Caco-2 (cell line): ENCODE data around the gene FAM83B. TPM values are rescaled to one million over a fixed set of nuclear protein-coding genes. Genes with fewer than 3 reads are reported as not detected.
"Not testable (repeated sequence)": the region's sequence is repeated elsewhere in the genome, so short reads cannot be mapped to it uniquely, and the experiment has no call there.

ENCODE experiments used
- BruUV-seq: library from RNA; stranded (reverse); fragments of 400-500 nt; replicated peaks from 2 replicates; lab custom pipeline; 2021; lab: Mats Ljungman, UMichigan
- CTCF ChIA-PET: fragments of 300-600 bp; sonication (Branson Sonifier 250); formaldehyde crosslinking; loops from one replicate; lab custom pipeline; 2022; ENCODE audit warnings: antibody characterized with exemption; lab: Charles Lee
- POLR2A ChIA-PET: fragments of 300-600 bp; sonication (Branson Sonifier 250); formaldehyde crosslinking; loops from one replicate; lab custom pipeline; 2022; ENCODE audit warnings: antibody characterized with exemption; lab: Charles Lee
- DNase-seq, 2 experiments: peaks; one replicate each; pipeline versions ENCODE4 v3.0.0 to v3.0.0-alpha.2; 2020 to 2022
- H3K27me3 ChIP-seq: replicated peaks from 2 replicates; pipeline ENCODE4 v1.6.0; 2011; ENCODE audit warnings: low read length; ENCODE audit not compliant: control insufficient read depth, insufficient read depth
- H3K36me3 ChIP-seq: 2 replicates; pipeline ENCODE4 v1.5.1; 2011; ENCODE audit warnings: low read length; ENCODE audit not compliant: control insufficient read depth, insufficient read depth
- H3K4me1 ChIP-seq: fragments of 250-450 bp; sonication (Bioruptor Pico); 2 replicates; pipeline ENCODE4 v1.5.1; 2020; ENCODE audit warnings: mild to moderate bottlenecking
- H3K4me3 ChIP-seq: 2 replicates; pipeline ENCODE4 v1.5.1; 2011; ENCODE audit warnings: low read depth, mild to moderate bottlenecking, control low read depth, low read length
- H3K9me3 ChIP-seq: fragments of 250-450 bp; sonication (Bioruptor Pico); 2 replicates; pipeline ENCODE4 v1.5.1; 2020; ENCODE audit warnings: mild to moderate bottlenecking, moderate library complexity
- H3K27ac Mint-ChIP-seq: one replicate; pipeline ENCODE4 v1.8.0; 2022; ENCODE audit warnings: mixed read lengths; ENCODE audit not compliant: unreplicated experiment
- H3K27me3 Mint-ChIP-seq: one replicate; pipeline ENCODE4 v1.8.0; 2022; ENCODE audit warnings: mixed read lengths; ENCODE audit not compliant: insufficient read depth, unreplicated experiment
- H3K36me3 Mint-ChIP-seq: one replicate; pipeline ENCODE4 v1.8.0; 2022; ENCODE audit warnings: mild to moderate bottlenecking, mixed read lengths; ENCODE audit not compliant: insufficient read depth, unreplicated experiment
- H3K4me1 Mint-ChIP-seq: one replicate; pipeline ENCODE4 v1.8.0; 2022; ENCODE audit warnings: low read depth, mixed read lengths; ENCODE audit not compliant: unreplicated experiment
- H3K4me3 Mint-ChIP-seq: one replicate; pipeline ENCODE4 v1.8.0; 2022; ENCODE audit warnings: mild to moderate bottlenecking, moderate library complexity, mixed read lengths; ENCODE audit not compliant: unreplicated experiment
- H3K9me3 Mint-ChIP-seq: one replicate; pipeline ENCODE4 v1.8.0; 2022; ENCODE audit warnings: mixed read lengths; ENCODE audit not compliant: unreplicated experiment
- intact Hi-C: fragments of 100-400 bp; cut with micrococcal nuclease; formaldehyde crosslinking; loops from one replicate; pipeline ENCODE4 v1.10.0; 2022; ENCODE audit not compliant: unreplicated experiment
- total RNA-seq: library from RNA; stranded (reverse); gene quantifications from 2 replicates; pipeline ENCODE4 v1.2.3, GENCODE V29; 2022
- TF ChIP-seq, protein P1 (sequence below), 2 experiments: fragments of 200-600 bp in 1 of 2; IDR thresholded peaks; 1 replicate in 1 of 2; 2 replicates in 1 of 2; pipeline versions ENCODE4 v1.5.1 to v1.8.0; 2011 to 2022; ENCODE audit warnings: antibody characterized with exemption in 1 of 2, control low read depth in 1 of 2, inconsistent platforms in 1 of 2, low read depth in 1 of 2, low read length in 1 of 2, mild to moderate bottlenecking in 1 of 2, moderate library complexity in 1 of 2; ENCODE audit not compliant: insufficient read depth in 1 of 2, severe bottlenecking in 1 of 2, unreplicated experiment in 1 of 2

The FAM83B gene
- total RNA-seq, 1 experiment from 2014 or later: 16.9 TPM

DNA sequence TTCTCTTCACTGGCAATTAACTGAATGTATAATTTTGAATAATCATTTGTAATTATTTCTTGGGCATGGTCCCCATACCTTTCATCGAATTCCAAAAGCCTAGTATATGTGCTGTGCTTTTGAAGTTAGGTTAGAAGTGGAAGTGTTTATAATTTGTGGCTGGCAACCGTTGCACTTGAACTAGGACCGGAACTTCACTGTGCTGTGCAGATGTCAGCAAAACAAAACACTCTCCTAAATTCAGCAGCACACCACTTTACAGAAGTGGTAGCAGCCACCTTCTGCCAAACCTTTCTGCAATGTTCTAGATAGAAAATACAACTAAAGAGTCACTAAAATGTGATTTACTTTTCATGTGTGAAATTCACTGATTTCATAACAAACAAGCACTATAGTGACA lies 111.9 kb downstream of the FAM83B start:
- Mint-ChIP-seq H3K9me3 (no peaks in the 10 kb centered on the region), H3K4me1 (no peaks in the 10 kb centered on the region), H3K4me3 (no peak overlapping the region), H3K27ac (no peak overlapping the region), H3K36me3 (no peaks in the 10 kb centered on the region), H3K27me3 (no peaks in the 10 kb centered on the region)
- H3K36me3 ChIP-seq: no peaks in the 10 kb centered on the region
- ChIA-PET CTCF (no interaction called here), POLR2A (no interaction called here)
- no peaks in the 10 kb centered on the region for H3K9me3 ChIP-seq
- intact Hi-C loops: no loop called here
- BruUV-seq: no TSS peak
- H3K4me3 ChIP-seq: no peak overlapping the region
- TF ChIP-seq, protein P1, sequence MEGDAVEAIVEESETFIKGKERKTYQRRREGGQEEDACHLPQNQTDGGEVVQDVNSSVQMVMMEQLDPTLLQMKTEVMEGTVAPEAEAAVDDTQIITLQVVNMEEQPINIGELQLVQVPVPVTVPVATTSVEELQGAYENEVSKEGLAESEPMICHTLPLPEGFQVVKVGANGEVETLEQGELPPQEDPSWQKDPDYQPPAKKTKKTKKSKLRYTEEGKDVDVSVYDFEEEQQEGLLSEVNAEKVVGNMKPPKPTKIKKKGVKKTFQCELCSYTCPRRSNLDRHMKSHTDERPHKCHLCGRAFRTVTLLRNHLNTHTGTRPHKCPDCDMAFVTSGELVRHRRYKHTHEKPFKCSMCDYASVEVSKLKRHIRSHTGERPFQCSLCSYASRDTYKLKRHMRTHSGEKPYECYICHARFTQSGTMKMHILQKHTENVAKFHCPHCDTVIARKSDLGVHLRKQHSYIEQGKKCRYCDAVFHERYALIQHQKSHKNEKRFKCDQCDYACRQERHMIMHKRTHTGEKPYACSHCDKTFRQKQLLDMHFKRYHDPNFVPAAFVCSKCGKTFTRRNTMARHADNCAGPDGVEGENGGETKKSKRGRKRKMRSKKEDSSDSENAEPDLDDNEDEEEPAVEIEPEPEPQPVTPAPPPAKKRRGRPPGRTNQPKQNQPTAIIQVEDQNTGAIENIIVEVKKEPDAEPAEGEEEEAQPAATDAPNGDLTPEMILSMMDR (IDR thresholded peaks at IDR 0.05; ENCODE audit: insufficient read depth in 1 of 2, low read depth in 1 of 2, low read length in 1 of 2, severe bottlenecking in 1 of 2, unreplicated experiment in 1 of 2): no peak
- no peaks in the 10 kb centered on the region for H3K27me3 ChIP-seq
- H3K4me1 ChIP-seq: no peaks in the 10 kb centered on the region
- DNase-seq: no peak

DNA sequence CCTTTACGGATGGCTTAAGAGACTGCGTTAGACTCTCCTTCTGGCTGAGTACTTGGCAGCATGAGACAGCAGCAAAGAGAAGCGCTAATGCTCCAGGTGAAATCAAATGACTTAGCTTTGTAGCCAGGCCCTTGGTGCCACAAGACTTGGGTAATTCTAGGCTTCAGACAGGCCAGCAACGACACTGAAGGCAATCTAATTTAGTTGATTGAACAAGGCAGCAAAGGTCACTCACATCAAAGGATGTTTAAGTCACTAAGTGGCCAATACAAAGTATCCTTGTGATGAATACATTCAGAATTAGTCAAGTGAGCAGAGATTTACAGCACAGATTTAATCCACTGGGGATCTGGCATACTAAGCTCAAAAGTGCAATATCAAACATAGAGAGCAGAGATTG lies 113.2 kb downstream of the FAM83B start:
- BruUV-seq: no TSS peak
- DNase-seq: no peak
- TF ChIP-seq, protein P1 (IDR thresholded peaks at IDR 0.05; ENCODE audit: insufficient read depth in 1 of 2, low read depth in 1 of 2, low read length in 1 of 2, severe bottlenecking in 1 of 2, unreplicated experiment in 1 of 2): no peak
- intact Hi-C loops: no loop called here
- no peak overlapping the region for H3K4me3 Mint-ChIP-seq
- no peaks in the 10 kb centered on the region for H3K36me3 Mint-ChIP-seq
- H3K27ac Mint-ChIP-seq: no peak overlapping the region
- H3K9me3 Mint-ChIP-seq: no peaks in the 10 kb centered on the region
- ChIA-PET CTCF (no interaction called here), POLR2A (no interaction called here)
- Histone ChIP-seq H3K36me3 (no peaks in the 10 kb centered on the region), H3K27me3 (no peaks in the 10 kb centered on the region), H3K4me1 (no peaks in the 10 kb centered on the region), H3K4me3 (no peak overlapping the region), H3K9me3 (no peaks in the 10 kb centered on the region)
- H3K4me1 Mint-ChIP-seq: no peaks in the 10 kb centered on the region
- H3K27me3 Mint-ChIP-seq: no peaks in the 10 kb centered on the region

DNA sequence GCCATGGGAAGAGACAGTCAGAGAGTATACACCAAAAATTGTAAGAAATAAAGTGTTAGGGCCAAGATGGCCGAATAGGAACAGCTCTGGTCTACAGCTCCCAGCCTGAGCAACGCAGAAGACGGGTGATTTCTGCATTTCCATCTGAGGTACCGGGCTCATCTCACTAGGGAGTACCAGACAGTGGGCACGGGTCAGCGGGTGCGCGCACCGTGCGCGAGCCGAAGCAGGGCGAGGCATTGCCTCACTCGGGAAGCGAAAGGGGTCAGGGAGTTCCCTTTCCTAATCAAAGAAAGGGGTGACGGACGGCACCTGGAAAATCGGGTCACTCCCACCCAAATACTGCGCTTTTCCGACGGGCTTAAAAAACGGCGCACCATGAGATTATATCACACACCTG lies 114.8 kb downstream of the FAM83B start:
- H3K4me1 ChIP-seq, CTCF ChIA-PET, H3K27me3 ChIP-seq, DNase-seq, H3K4me3 Mint-ChIP-seq, H3K36me3 Mint-ChIP-seq, H3K27ac Mint-ChIP-seq, BruUV-seq, POLR2A ChIA-PET, H3K9me3 Mint-ChIP-seq, H3K36me3 ChIP-seq, H3K4me3 ChIP-seq, H3K9me3 ChIP-seq, H3K4me1 Mint-ChIP-seq, H3K27me3 Mint-ChIP-seq, intact Hi-C loops: not testable (repeated sequence)

DNA sequence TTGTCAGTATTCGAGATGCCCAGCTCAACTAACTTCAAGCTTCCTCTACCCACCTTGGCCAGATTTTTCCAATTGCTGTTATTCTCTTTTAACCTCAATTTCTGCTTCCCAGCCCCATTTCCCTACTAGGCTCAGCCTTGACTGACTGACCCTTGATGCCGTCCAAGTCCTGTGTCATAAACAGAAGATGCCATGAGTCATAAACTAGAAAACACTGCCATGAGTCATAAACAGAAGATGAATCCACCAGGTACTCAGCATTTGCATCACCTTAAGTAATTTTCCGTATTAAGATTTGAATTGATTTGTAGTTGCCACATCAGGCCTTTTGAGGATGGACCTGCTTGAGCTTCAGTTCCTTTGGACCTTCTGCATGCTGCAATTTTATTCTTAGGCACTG lies 123.8 kb downstream of the FAM83B start:
- H3K27me3 Mint-ChIP-seq: no peaks in the 10 kb centered on the region
- no peak overlapping the region for H3K27ac Mint-ChIP-seq
- BruUV-seq: no TSS peak
- ChIA-PET POLR2A (no interaction called here), CTCF (no interaction called here)
- H3K27me3 ChIP-seq: no peaks in the 10 kb centered on the region
- no peak overlapping the region for H3K4me3 ChIP-seq
- no peaks in the 10 kb centered on the region for H3K4me1 ChIP-seq
- no peaks in the 10 kb centered on the region for H3K4me1 Mint-ChIP-seq
- intact Hi-C loops: no loop called here
- no peaks in the 10 kb centered on the region for H3K36me3 Mint-ChIP-seq
- no peak overlapping the region for H3K4me3 Mint-ChIP-seq
- H3K9me3 Mint-ChIP-seq: no peaks in the 10 kb centered on the region
- H3K9me3 ChIP-seq: no peaks in the 10 kb centered on the region
- H3K36me3 ChIP-seq: no peaks in the 10 kb centered on the region
- TF ChIP-seq, protein P1 (IDR thresholded peaks at IDR 0.05; ENCODE audit: insufficient read depth in 1 of 2, low read depth in 1 of 2, low read length in 1 of 2, severe bottlenecking in 1 of 2, unreplicated experiment in 1 of 2): no peak
- no peak for DNase-seq
